Stimulated activated CD8-positive, alpha-beta memory T cell treated with anti-CD3 and anti-CD28 coated beads, Interleukin-12 subunit alpha, Interleukin-12 subunit beta, amount 100 ng/mL, for 4 hours (primary cell): ENCODE measurements around the gene PDYN.

Experiments used
- DNase-seq: peaks from one replicate; pipeline ENCODE4 v3.0.0-alpha.2; 2020; ENCODE audit warnings: low read depth

Gene PDYN

GRCh38 chr20:1951436-1952115 is 42.3 kb downstream of the PDYN start:
- no peak for DNase-seq

GRCh38 chr20:1950836-1951235 is 43.0 kb downstream of the PDYN start:
- no peak for DNase-seq

- DNase-seq, result no peak
Observed at GRCh38 chr20:1949347-1950100, 44.3 kb downstream of the PDYN start.

GRCh38 chr20:1947535-1947846 is 46.4 kb downstream of the PDYN start:
- no peak for DNase-seq

- DNase-seq, result no peak
Observed at GRCh38 chr20:1946762-1947534, 46.9 kb downstream of the PDYN start.

- DNase-seq, result no peak
Observed at GRCh38 chr20:1946442-1946761, 47.5 kb downstream of the PDYN start.

- DNase-seq, result no peak
Observed at GRCh38 chr20:1945660-1946059, 48.2 kb downstream of the PDYN start.

GRCh38 chr20:1945134-1945618 is 48.7 kb downstream of the PDYN start:
- DNase-seq, result no peak

GRCh38 chr20:1944345-1945091 is 49.3 kb downstream of the PDYN start:
- DNase-seq, result no peak

GRCh38 chr20:1943275-1944002 is 50.4 kb downstream of the PDYN start:
- DNase-seq, result no peak

- no peak for DNase-seq
Observed at GRCh38 chr20:1942486-1943274, 51.2 kb downstream of the PDYN start.

- DNase-seq, result no peak
Observed at GRCh38 chr20:1942061-1942460, 51.8 kb downstream of the PDYN start.

GRCh38 chr20:1941226-1941625 is 52.6 kb downstream of the PDYN start:
- DNase-seq, result no peak

GRCh38 chr20:1940581-1940980 is 53.3 kb downstream of the PDYN start:
- no peak for DNase-seq

- DNase-seq, result no peak
Observed at GRCh38 chr20:1939270-1939595, 54.6 kb downstream of the PDYN start.

- no peak for DNase-seq
Observed at GRCh38 chr20:1938464-1939269, 55.2 kb downstream of the PDYN start.

- no peak for DNase-seq
Observed at GRCh38 chr20:1937316-1937976, 56.4 kb downstream of the PDYN start.

GRCh38 chr20:1935696-1936366 is 58.0 kb downstream of the PDYN start:
- DNase-seq, result no peak
